CD4-positive, alpha-beta T cell treated with Interleukin-15 for 1 hour (primary cell): Measurements from ENCODE around the gene CBFA2T3.

Experiments
- DNase-seq: peaks from one replicate; pipeline ENCODE4 v3.0.0-alpha.2; 2020

The CBFA2T3 gene

GRCh38 chr16:88957887-88958577, 19.0 kb downstream of the CBFA2T3 start:
- peak; percentile 56 for DNase-seq

- no peak for DNase-seq
These were observed 19.6 kb downstream of the CBFA2T3 start for GRCh38 chr16:88957433-88957767.

GRCh38 chr16:88956546-88957432, 20.2 kb downstream of the CBFA2T3 start:
- no peak for DNase-seq

- no peak for DNase-seq
These were observed 21.1 kb downstream of the CBFA2T3 start for GRCh38 chr16:88955906-88956305.

- no peak for DNase-seq
These were observed 23.9 kb downstream of the CBFA2T3 start for GRCh38 chr16:88953003-88953690.

- DNase-seq, result no peak
These were observed 25.0 kb downstream of the CBFA2T3 start for GRCh38 chr16:88951989-88952388.

GRCh38 chr16:88951501-88951900, 25.5 kb downstream of the CBFA2T3 start:
- no peak for DNase-seq

- no peak for DNase-seq
These were observed 28.1 kb downstream of the CBFA2T3 start for GRCh38 chr16:88948781-88949490.

- DNase-seq, result no peak
These were observed 31.5 kb downstream of the CBFA2T3 start for GRCh38 chr16:88945473-88945872.

GRCh38 chr16:88943741-88944140, 33.3 kb downstream of the CBFA2T3 start:
- DNase-seq, result no peak

GRCh38 chr16:88943131-88943664, 33.8 kb downstream of the CBFA2T3 start:
- DNase-seq, result no peak

GRCh38 chr16:88941913-88942909, 34.8 kb downstream of the CBFA2T3 start:
- DNase-seq, result peak; percentile 64

GRCh38 chr16:88940862-88941817, 35.9 kb downstream of the CBFA2T3 start:
- no peak for DNase-seq

- no peak for DNase-seq
These were observed 36.8 kb downstream of the CBFA2T3 start for GRCh38 chr16:88939972-88940861.

- no peak for DNase-seq
These were observed 37.6 kb downstream of the CBFA2T3 start for GRCh38 chr16:88939245-88939971.

- DNase-seq, result no peak
These were observed 38.2 kb downstream of the CBFA2T3 start for GRCh38 chr16:88938777-88939244.

GRCh38 chr16:88938119-88938776, 38.8 kb downstream of the CBFA2T3 start:
- no peak for DNase-seq

- DNase-seq, result no peak
These were observed 39.8 kb downstream of the CBFA2T3 start for GRCh38 chr16:88937206-88937621.
